Spleen (tissue), 11 donors: ENCODE measurements around the gene ST6GAL1. TPM values are rescaled to one million over a fixed set of nuclear protein-coding genes. Genes with fewer than 3 reads are reported as not detected.

Experiments used
- DNase-seq: peaks from one replicate; pipeline ENCODE4 v3.0.0-alpha.2; 2020
- H3K27ac ChIP-seq, 8 donors: fragments of 200-600 bp; sonication (generic) in 7 of 8; 1 replicate in 4 of 8; 2 replicates in 4 of 8; pipeline versions ENCODE4 v1.5.0 to v1.8.0; 2016 to 2021; ENCODE audit warnings: inconsistent platforms in 4 of 8, mild to moderate bottlenecking in 4 of 8, moderate library complexity in 1 of 8
- H3K27me3 ChIP-seq, 7 donors: fragments of 200-600 bp; sonication (generic) in 6 of 7; replicated peaks in 1 of 7; 1 replicate in 4 of 7; 2 replicates in 3 of 7; pipeline versions ENCODE4 v1.5.0 to v1.8.0; 2016 to 2021; ENCODE audit warnings: inconsistent platforms in 3 of 7, mild to moderate bottlenecking in 1 of 7
- H3K36me3 ChIP-seq, 6 donors: fragments of 200-600 bp; sonication (generic) in 5 of 6; 1 replicate in 4 of 6; 2 replicates in 2 of 6; pipeline versions ENCODE4 v1.5.0 to v1.8.0; 2016 to 2021; ENCODE audit warnings: inconsistent platforms in 2 of 6
- H3K4me1 ChIP-seq, 6 donors: fragments of 200-600 bp; sonication (generic) in 5 of 6; 1 replicate in 3 of 6; 2 replicates in 3 of 6; pipeline versions ENCODE4 v1.5.0 to v1.8.0; 2016 to 2021; ENCODE audit warnings: inconsistent platforms in 3 of 6
- H3K4me3 ChIP-seq, 8 donors: fragments of 200-600 bp; sonication (generic) in 7 of 8; 1 replicate in 4 of 8; 2 replicates in 4 of 8; pipeline versions ENCODE4 v1.5.0 to v1.8.0; 2016 to 2021; ENCODE audit warnings: inconsistent platforms in 4 of 8, mild to moderate bottlenecking in 4 of 8, moderate library complexity in 2 of 8
- H3K9me3 ChIP-seq, 8 donors: fragments of 200-600 bp; sonication (generic) in 7 of 8; 1 replicate in 4 of 8; 2 replicates in 4 of 8; pipeline versions ENCODE4 v1.5.0 to v1.8.0; 2016 to 2021; ENCODE audit warnings: inconsistent platforms in 4 of 8
- POLR2A ChIP-seq, 3 donors: fragments of 450-650 bp; IDR thresholded peaks; one replicate each; pipeline ENCODE4 v1.5.1; 2017; ENCODE audit warnings: antibody characterized with exemption in 3 of 3, mild to moderate bottlenecking in 1 of 3
- POLR2AphosphoS5 ChIP-seq, 3 donors: sonication (generic); formaldehyde crosslinking; IDR thresholded peaks; one replicate each; pipeline ENCODE4 v1.5.1; 2017; ENCODE audit warnings: antibody characterized with exemption in 3 of 3
- WGBS, 5 donors: extraction: QIAGEN DNeasy Blood & Tissue Kit in 3 of 5; methylation state at CpG; one replicate each; pipeline versions ENCODE4 v1.1.5 to v1.1.7; 2013 to 2018; 5-methylcytosine and 5-hydroxymethylcytosine counted together
- intact Hi-C: fragments of 100-400 bp; cut with DNase I; formaldehyde crosslinking; loops from one replicate; pipeline ENCODE4 v1.15.0; 2023; ENCODE audit warnings: low total_unique reads
- polyA plus RNA-seq, 3 donors: library from polyadenylated mRNA; stranded (reverse); fragments of 200-250 nt; gene quantifications; one replicate each; pipeline ENCODE4 v1.2.1, GENCODE V29; 2013
- total RNA-seq, 7 donors: library from RNA; depleted of rRNA in 3 of 7; stranded (reverse); fragments of >200 nt in 3 of 7; fragmentation: NEBNext Ultra II Directional in 4 of 7; extraction: Animal tissue kit (Norgen Biotek cat#: 25700) in 4 of 7; gene quantifications; one replicate each; pipeline versions ENCODE4 v1.1.0 to v1.2.1, GENCODE V29; 2016 to 2021
- TF ChIP-seq, protein P1 (sequence below), 11 experiments: fragments of 200-600 bp in 7 of 11; fragments of 450-650 bp in 4 of 11; sonication (generic) in 4 of 11; IDR thresholded peaks in 8 of 11; conservative IDR thresholded peaks in 3 of 11; 1 replicate in 7 of 11; 2 replicates in 4 of 11; pipeline versions ENCODE4 v1.4.0 to v1.8.0; 2016 to 2021; ENCODE audit warnings: antibody characterized with exemption in 11 of 11, inconsistent platforms in 4 of 11, mild to moderate bottlenecking in 1 of 11
- donor health status: healthy with polysubstance abuse.
- donor health status: DM: no; HTN: no; CAD: no; lungs with moderate emphysema.
- donor health status: DM: no; HTN: no; CAD: no.
- donor health status: Bipolar disorder and iron deficiency.
- donor health status: healthy.
- donor health status: DM: no; HTN: no; CAD: no.
- donor health status: DM: yes; HTN: yes; CAD: no.

The ST6GAL1 gene
- total and polyA plus RNA-seq, 10 donors: 46.7 to 247 (median 187) TPM

DNA sequence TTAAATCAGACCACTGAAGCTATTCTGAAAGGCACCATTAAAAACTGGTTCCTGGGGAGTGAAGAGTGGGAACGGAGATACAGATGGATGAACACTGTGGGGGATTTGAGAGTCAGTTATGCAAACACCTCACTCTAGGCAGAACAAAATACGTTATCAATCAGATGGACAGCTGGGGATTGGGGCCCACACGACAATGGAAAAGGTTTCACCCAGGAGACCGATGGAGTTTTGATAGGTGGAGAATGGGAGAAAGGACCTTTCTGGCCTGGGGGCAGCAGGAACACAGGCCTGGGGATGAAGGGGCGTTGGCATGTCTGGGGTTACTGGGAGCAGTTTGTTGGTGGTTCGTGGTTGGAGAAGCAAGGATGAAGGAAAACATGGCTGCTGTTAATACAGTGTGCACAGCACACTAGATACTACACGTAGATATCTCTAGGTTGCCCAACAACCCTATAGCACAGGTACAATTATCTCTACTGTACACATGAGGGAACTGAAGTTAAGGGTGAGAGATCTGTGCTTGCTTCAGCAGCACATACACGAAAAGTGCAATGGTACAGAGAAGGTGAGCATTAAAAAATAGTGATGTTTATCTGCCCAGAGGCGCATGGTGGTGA, 16.5 kb downstream of the ST6GAL1 start:
- no peaks in the 10 kb centered on the region for H3K9me3 ChIP-seq
- DNase-seq: no peak
- no peaks in the 10 kb centered on the region for H3K27me3 ChIP-seq
- peak in 1 of 3 donors; percentile 7 for TF ChIP-seq POLR2AphosphoS5 (IDR thresholded peaks at IDR 0.05)
- TF ChIP-seq, protein P1, sequence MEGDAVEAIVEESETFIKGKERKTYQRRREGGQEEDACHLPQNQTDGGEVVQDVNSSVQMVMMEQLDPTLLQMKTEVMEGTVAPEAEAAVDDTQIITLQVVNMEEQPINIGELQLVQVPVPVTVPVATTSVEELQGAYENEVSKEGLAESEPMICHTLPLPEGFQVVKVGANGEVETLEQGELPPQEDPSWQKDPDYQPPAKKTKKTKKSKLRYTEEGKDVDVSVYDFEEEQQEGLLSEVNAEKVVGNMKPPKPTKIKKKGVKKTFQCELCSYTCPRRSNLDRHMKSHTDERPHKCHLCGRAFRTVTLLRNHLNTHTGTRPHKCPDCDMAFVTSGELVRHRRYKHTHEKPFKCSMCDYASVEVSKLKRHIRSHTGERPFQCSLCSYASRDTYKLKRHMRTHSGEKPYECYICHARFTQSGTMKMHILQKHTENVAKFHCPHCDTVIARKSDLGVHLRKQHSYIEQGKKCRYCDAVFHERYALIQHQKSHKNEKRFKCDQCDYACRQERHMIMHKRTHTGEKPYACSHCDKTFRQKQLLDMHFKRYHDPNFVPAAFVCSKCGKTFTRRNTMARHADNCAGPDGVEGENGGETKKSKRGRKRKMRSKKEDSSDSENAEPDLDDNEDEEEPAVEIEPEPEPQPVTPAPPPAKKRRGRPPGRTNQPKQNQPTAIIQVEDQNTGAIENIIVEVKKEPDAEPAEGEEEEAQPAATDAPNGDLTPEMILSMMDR (IDR thresholded peaks at IDR 0.05 in 8 of 11, conservative IDR thresholded peaks at IDR 0.05 in 3 of 11): no peak
- intact Hi-C loops: no loop called here
- peaks cover 0 to 92% (median 20%) of the 10 kb centered on the region in 6 donors for H3K36me3 ChIP-seq
- peak overlapping the region in 2 of 8 donors; percentile 21 to 50 for H3K27ac ChIP-seq
- 81 to 89% (median 82%) methylated on average over 9 of the region's 9 CpGs for WGBS, 5 donors
- peaks cover 15 to 80% (median 25%) of the 10 kb centered on the region in 6 donors for H3K4me1 ChIP-seq
- no peak overlapping the region for H3K4me3 ChIP-seq

DNA sequence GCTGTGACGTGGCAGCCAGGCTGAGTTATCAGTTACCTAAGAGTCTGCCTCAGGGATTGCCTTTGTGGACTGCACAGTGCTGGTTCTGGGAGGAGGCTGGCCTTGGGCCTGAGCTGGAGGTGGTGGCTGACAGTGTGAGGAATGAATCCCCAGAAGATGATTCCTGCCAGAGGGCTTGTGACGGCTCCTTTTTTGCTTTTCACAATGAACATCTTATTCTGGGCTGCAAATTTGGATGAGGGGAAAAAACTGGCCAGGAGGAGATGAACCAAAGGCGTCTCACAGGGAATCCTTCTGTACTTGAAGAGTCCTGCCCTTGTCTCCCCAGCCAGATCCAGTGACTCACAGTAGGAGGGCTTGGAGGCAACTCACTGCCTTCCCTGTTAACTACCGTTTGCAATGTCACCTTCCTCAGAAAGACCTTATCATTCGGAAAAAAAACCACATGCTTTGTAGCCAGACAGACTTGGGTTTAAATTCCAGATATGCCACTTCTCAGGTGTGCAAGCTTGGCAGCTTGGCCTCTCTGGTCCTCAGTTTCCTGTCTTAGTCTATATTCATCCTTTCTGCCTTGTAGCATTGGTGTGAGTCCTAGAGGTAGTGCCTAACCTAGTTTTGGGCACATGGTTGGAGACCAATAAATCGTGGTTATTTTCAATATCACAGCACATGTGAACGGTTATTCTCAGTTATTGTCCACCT, 19.1 kb downstream of the ST6GAL1 start:
- DNase-seq: no peak
- peak overlapping the region in 1 of 8 donors; percentile 24 for H3K27ac ChIP-seq
- TF ChIP-seq, protein P1 (IDR thresholded peaks at IDR 0.05 in 8 of 11, conservative IDR thresholded peaks at IDR 0.05 in 3 of 11): no peak
- TF ChIP-seq POLR2A (IDR thresholded peaks at IDR 0.05): no peak
- TF ChIP-seq POLR2AphosphoS5 (IDR thresholded peaks at IDR 0.05): no peak
- H3K9me3 ChIP-seq: no peaks in the 10 kb centered on the region
- H3K27me3 ChIP-seq: no peaks in the 10 kb centered on the region
- peaks cover 0 to 67% (median 9%) of the 10 kb centered on the region in 6 donors for H3K36me3 ChIP-seq
- 79 to 91% (median 85%) methylated on average over 7 of the region's 7 CpGs for WGBS, 5 donors
- H3K4me1 ChIP-seq: peaks cover 20 to 87% (median 44%) of the 10 kb centered on the region in 6 donors
- H3K4me3 ChIP-seq: no peak overlapping the region
- intact Hi-C loops: no loop called here

GRCh38 chr3:186950402-186951093, 20.2 kb downstream of the ST6GAL1 start:
- no peaks in the 10 kb centered on the region for H3K9me3 ChIP-seq
- intact Hi-C loops: no loop called here
- H3K27ac ChIP-seq: peak overlapping the region in 2 of 8 donors; percentile 7 to 24
- H3K4me1 ChIP-seq: peaks cover 20 to 84% (median 43%) of the 10 kb centered on the region in 6 donors
- H3K36me3 ChIP-seq: peaks cover 0 to 57% (median 6%) of the 10 kb centered on the region in 6 donors
- TF ChIP-seq POLR2A (IDR thresholded peaks at IDR 0.05) (no peak), POLR2AphosphoS5 (IDR thresholded peaks at IDR 0.05) (no peak)
- TF ChIP-seq, protein P1 (IDR thresholded peaks at IDR 0.05 in 8 of 11, conservative IDR thresholded peaks at IDR 0.05 in 3 of 11): no peak
- no peak overlapping the region for H3K4me3 ChIP-seq
- no peaks in the 10 kb centered on the region for H3K27me3 ChIP-seq
- 89 to 96% (median 94%) methylated on average over 3 of the region's 3 CpGs for WGBS, 5 donors
- no peak for DNase-seq
